ENCODE data around the gene CSHL1.

Gene CSHL1

DNA sequence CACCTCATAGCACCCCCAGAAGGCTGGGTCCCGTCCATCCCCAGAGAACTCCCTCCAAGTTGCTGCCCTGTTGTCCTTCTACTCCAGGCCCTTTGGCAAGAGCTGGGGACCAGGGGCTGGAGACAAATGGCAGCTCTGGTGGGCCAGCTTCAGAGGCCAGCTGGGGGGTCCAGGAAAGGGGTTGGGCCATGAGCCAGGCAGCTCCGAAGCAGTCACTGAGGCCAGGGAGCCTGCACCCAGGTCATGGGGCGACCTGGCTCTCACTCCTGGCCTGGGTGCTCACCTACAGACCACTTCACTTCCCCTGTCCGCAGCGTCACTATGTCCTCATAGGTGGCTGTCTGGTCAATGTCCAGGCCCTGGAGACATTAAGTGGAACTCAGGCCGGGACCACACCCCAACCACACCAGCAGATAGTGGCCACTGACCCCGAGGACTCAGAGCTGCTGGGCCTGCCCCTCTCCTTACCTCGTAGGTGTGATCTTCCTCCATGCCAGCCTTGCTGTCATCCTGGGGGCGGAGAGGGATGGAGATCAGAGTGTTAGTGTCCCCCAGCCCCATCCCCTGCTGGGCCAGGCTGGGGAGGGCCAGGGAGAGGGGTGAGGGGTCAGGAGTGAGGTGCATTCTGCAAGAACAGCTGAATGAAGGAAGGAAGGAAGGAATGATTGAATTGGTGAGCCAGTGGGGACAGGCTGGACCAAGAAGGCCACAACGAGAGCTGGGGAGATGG is 18.1 kb upstream of the CSHL1 start:
- TF ChIP-seq TAF1 (IDR thresholded peaks at IDR 0.05; ENCODE audit: borderline replicate concordance, insufficient read depth, low read length) = no peak
- TF ChIP-seq POLR2AphosphoS5 (IDR thresholded peaks at IDR 0.05; ENCODE audit: low read depth, low read length) = no peak
- no peak for TF ChIP-seq REST (IDR thresholded peaks at IDR 0.05; ENCODE audit: insufficient read depth in 1 of 2, low read depth in 2 of 2, low read length in 2 of 2)
- TF ChIP-seq FOXP2 (optimal IDR thresholded peaks at IDR 0.05; ENCODE audit: borderline replicate concordance, extremely low read depth, extremely low read length, insufficient read depth) = no peak
- TF ChIP-seq SIN3A (IDR thresholded peaks at IDR 0.05; ENCODE audit: borderline replicate concordance, insufficient read depth, low read length) = no peak

DNA sequence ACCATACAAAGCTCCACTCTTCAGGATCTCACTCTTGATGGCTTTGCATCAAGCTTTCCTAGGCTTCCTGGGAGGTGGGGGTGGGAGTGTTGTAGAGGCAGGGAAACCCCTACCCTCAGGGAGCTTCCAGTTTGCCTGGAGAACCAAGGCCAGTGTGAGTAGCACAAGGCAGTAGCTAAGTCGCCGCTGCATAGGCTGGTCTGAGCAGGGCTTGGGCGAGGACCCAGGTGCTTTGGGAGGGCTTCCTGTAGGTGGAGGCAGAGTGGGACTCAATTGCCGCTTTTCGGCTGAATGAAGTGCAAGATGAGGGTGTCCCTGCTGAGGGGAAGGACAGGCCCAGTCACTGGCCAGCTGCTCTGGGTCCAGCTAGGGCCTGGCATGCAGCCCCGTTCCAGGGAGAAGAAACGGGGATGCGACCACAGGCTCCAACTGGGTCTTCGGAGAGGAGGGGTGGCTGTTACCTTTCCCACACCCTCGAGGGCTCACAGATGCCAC is 17.2 kb upstream of the CSHL1 start:
- no peak for TF ChIP-seq POLR2AphosphoS5 (IDR thresholded peaks at IDR 0.05; ENCODE audit: low read depth, low read length)
- no peak for TF ChIP-seq REST (IDR thresholded peaks at IDR 0.05; ENCODE audit: insufficient read depth in 1 of 2, low read depth in 2 of 2, low read length in 2 of 2)
- TF ChIP-seq SIN3A (IDR thresholded peaks at IDR 0.05; ENCODE audit: borderline replicate concordance, insufficient read depth, low read length) = no peak
- no peak for TF ChIP-seq TAF1 (IDR thresholded peaks at IDR 0.05; ENCODE audit: borderline replicate concordance, insufficient read depth, low read length)
- no peak for TF ChIP-seq FOXP2 (optimal IDR thresholded peaks at IDR 0.05; ENCODE audit: borderline replicate concordance, extremely low read depth, extremely low read length, insufficient read depth)

- TF ChIP-seq FOXP2 (optimal IDR thresholded peaks at IDR 0.05; ENCODE audit: borderline replicate concordance, extremely low read depth, extremely low read length, insufficient read depth) (no peak), SIN3A (IDR thresholded peaks at IDR 0.05; ENCODE audit: borderline replicate concordance, insufficient read depth, low read length) (no peak), REST (IDR thresholded peaks at IDR 0.05; ENCODE audit: insufficient read depth in 1 of 2, low read depth in 2 of 2, low read length in 2 of 2) (no peak)
Observed at GRCh38 chr17:63927464-63928171, 16.6 kb upstream of the CSHL1 start.

DNA sequence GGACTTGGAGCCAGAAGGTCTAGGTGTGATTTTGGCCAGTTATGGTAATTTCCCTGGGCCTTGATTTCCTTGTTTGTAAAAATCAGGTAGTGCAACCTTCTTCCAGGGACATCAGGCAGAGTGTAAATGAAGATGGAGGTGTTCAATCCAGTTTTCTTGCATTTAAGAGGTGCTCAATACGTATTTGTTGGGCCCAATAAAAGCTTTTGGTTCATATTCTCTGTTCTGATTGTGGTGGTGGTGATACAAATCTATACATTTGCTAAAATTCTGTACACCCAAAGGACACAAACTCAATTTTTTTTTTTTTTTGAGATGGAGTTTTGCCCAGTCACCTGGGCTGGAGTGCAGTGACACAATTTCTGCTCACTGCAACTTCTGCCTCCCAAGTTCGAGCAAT is 15.1 kb upstream of the CSHL1 start:
- TF ChIP-seq POLR2AphosphoS5 (IDR thresholded peaks at IDR 0.05; ENCODE audit: low read depth, low read length) (no peak), REST (IDR thresholded peaks at IDR 0.05; ENCODE audit: insufficient read depth in 1 of 2, low read depth in 2 of 2, low read length in 2 of 2) (no peak)
